PC-3 (cell line): ENCODE results near the gene RSRP1. TPM values are rescaled to one million over a fixed set of nuclear protein-coding genes. Genes with fewer than 3 reads are reported as not detected.
A peak's percentile ranks its signal among the peaks of the same experiment; 100 is the strongest.
"Not testable (repeated sequence)": the region's sequence is repeated elsewhere in the genome, so short reads cannot be mapped to it uniquely, and the experiment has no call there.

ENCODE experiments used
- ATAC-seq: fragments of 200-7000 bp; cut with Tn5 transposase; 2 replicates; pipeline ENCODE4 v1.9.1; 2020; ENCODE audit warnings: mild to moderate bottlenecking, moderate library complexity
- BruUV-seq: library from RNA; stranded (reverse); fragments of 400-500 nt; replicated peaks from 2 replicates; lab custom pipeline; 2021; lab: Mats Ljungman, UMichigan
- CTCF ChIA-PET: fragments of 300-600 bp; sonication (Branson Sonifier 250); formaldehyde crosslinking; loops from one replicate; lab custom pipeline; 2022; ENCODE audit warnings: antibody characterized with exemption; lab: Charles Lee
- POLR2A ChIA-PET: fragments of 300-600 bp; sonication (Branson Sonifier 250); formaldehyde crosslinking; loops from one replicate; lab custom pipeline; 2022; ENCODE audit warnings: antibody characterized with exemption; ENCODE audit not compliant: unreplicated experiment; lab: Charles Lee
- DNase-seq: peaks from one replicate; pipeline ENCODE4 v3.0.0-alpha.2; 2015
- H2AFZ ChIP-seq: fragments of 300-600 bp; sonication (generic); 2 replicates; pipeline ENCODE4 v1.6.0; 2016; ENCODE audit warnings: antibody characterized with exemption, low read length
- H3F3A ChIP-seq: fragments of 300-600 bp; sonication (generic); one replicate; pipeline ENCODE4 v1.6.0; 2017; ENCODE audit warnings: antibody characterized with exemption, low read length, control low read depth, mild to moderate bottlenecking; ENCODE audit not compliant: unreplicated experiment
- H3K27ac ChIP-seq: fragments of 300-600 bp; sonication (generic); 2 replicates; pipeline ENCODE4 v1.5.1; 2016; ENCODE audit warnings: mild to moderate bottlenecking, low read length
- H3K27me3 ChIP-seq: fragments of 300-600 bp; sonication (generic); 2 replicates; pipeline ENCODE4 v1.6.1; 2016; ENCODE audit warnings: low read length, mixed read lengths
- H3K36me3 ChIP-seq: fragments of 300-600 bp; sonication (generic); 2 replicates; pipeline ENCODE4 v1.6.1; 2016; ENCODE audit warnings: low read depth, mixed run types, low read length, mixed read lengths
- H3K4me1 ChIP-seq: fragments of 300-600 bp; sonication (generic); 2 replicates; pipeline ENCODE4 v1.5.1; 2016; ENCODE audit warnings: low read length; ENCODE audit not compliant: insufficient read depth
- H3K4me2 ChIP-seq: fragments of 300-600 bp; sonication (generic); 2 replicates; pipeline ENCODE4 v1.6.0; 2016; ENCODE audit warnings: low read length
- H3K4me3 ChIP-seq: fragments of 300-600 bp; sonication (generic); 2 replicates; pipeline ENCODE4 v1.5.1; 2016; ENCODE audit warnings: mild to moderate bottlenecking, low read length, mixed read lengths
- H3K79me2 ChIP-seq: fragments of 300-600 bp; sonication (generic); 2 replicates; pipeline ENCODE4 v1.6.1; 2017; ENCODE audit warnings: low read length, mixed read lengths
- H3K9ac ChIP-seq: fragments of 300-600 bp; sonication (generic); 2 replicates; pipeline ENCODE4 v1.6.0; 2016; ENCODE audit warnings: mild to moderate bottlenecking, low read length
- H3K9me2 ChIP-seq: fragments of 300-600 bp; sonication (generic); replicated peaks from 2 replicates; pipeline ENCODE4 v1.6.1; 2016; ENCODE audit warnings: mixed run types, low read length, mixed read lengths
- H3K9me3 ChIP-seq: fragments of 300-600 bp; sonication (generic); 2 replicates; pipeline ENCODE4 v1.6.1; 2016; ENCODE audit warnings: low read length, mixed read lengths
- H4K20me1 ChIP-seq: fragments of 300-600 bp; sonication (generic); 2 replicates; pipeline ENCODE4 v1.6.1; 2016; ENCODE audit warnings: low read length, mixed read lengths
- CTCF ChIP-seq: fragments of 300-600 bp; sonication (generic); conservative IDR thresholded peaks from 2 replicates; pipeline ENCODE4 v1.5.1; 2017; ENCODE audit warnings: antibody characterized with exemption, low read depth, mild to moderate bottlenecking, low read length
- EZH2 ChIP-seq: fragments of 300-600 bp; sonication (generic); IDR thresholded peaks from one replicate; pipeline ENCODE4 v1.6.1; 2017; ENCODE audit warnings: antibody characterized with exemption, mild to moderate bottlenecking, low read length; ENCODE audit not compliant: unreplicated experiment
- EZH2phosphoT487 ChIP-seq: fragments of 300-600 bp; sonication (generic); IDR thresholded peaks from 2 replicates; pipeline ENCODE4 v1.6.1; 2018; ENCODE audit warnings: mild to moderate bottlenecking, antibody characterized with exemption, low read length, borderline replicate concordance
- intact Hi-C: fragments of 100-400 bp; cut with micrococcal nuclease; formaldehyde crosslinking; loops from 2 replicates; pipeline ENCODE4 v1.9.0; 2023
- total RNA-seq: library from RNA; depleted of rRNA; stranded (reverse); fragments of >200 nt; gene quantifications from 2 replicates; pipeline ENCODE4 v1.2.3, GENCODE V29; 2014

Gene RSRP1
- total RNA-seq, 1 experiment from 2014 or later = 49.4 TPM

- H3K79me2 ChIP-seq, H3K9ac ChIP-seq, H3K9me3 ChIP-seq, intact Hi-C loops, H3K27me3 ChIP-seq, H2AFZ ChIP-seq, H3F3A ChIP-seq, H4K20me1 ChIP-seq, H3K4me3 ChIP-seq, BruUV-seq, H3K36me3 ChIP-seq, H3K9me2 ChIP-seq: not testable (repeated sequence)
- DNase-seq (peak; percentile 56), ATAC-seq (peak; percentile 96)
- TF ChIP-seq CTCF = peak; percentile 29; the same call in 1 of the 2 replicates
- CTCF ChIA-PET = interaction anchor here (0.7 kb wide), 1 partner anchor 24 kb away, joined by 3 read pairs; no protein-coding TSS in a partner anchor
- peak overlapping the region; percentile 74 for H3K27ac ChIP-seq
- H3K4me1 ChIP-seq = peaks cover 18% of the 10 kb centered on the region
- POLR2A ChIA-PET = interaction anchor here (0.6 kb wide), 1 partner anchor 54 kb away, joined by 6 read pairs; no protein-coding TSS in a partner anchor
- H3K4me2 ChIP-seq = peak overlapping the region; percentile 49
Measured at GRCh38 chr1:25259813-25260212, 12.6 kb upstream of the RSRP1 start.

GRCh38 chr1:25257196-25257595 is 9.9 kb upstream of the RSRP1 start:
- H3K36me3 ChIP-seq = no peaks in the 10 kb centered on the region
- ChIA-PET POLR2A (no interaction called here), CTCF (no interaction called here)
- no peak overlapping the region for H3K9ac ChIP-seq
- intact Hi-C loops = no loop called here
- H2AFZ ChIP-seq = no peak overlapping the region
- no peak overlapping the region for H3K4me3 ChIP-seq
- H4K20me1 ChIP-seq = no peaks in the 10 kb centered on the region
- no peak for DNase-seq
- no peaks in the 10 kb centered on the region for H3K79me2 ChIP-seq
- TF ChIP-seq EZH2 = no peak
- no peak for TF ChIP-seq EZH2phosphoT487
- no peak for TF ChIP-seq CTCF
- no peaks in the 10 kb centered on the region for H3F3A ChIP-seq
- ATAC-seq = no peak
- H3K9me3 ChIP-seq = no peaks in the 10 kb centered on the region
- no peak overlapping the region for H3K27ac ChIP-seq
- H3K9me2 ChIP-seq = no peaks in the 10 kb centered on the region
- H3K4me1 ChIP-seq = peaks cover 28% of the 10 kb centered on the region
- H3K27me3 ChIP-seq = no peaks in the 10 kb centered on the region
- no TSS peak for BruUV-seq
- H3K4me2 ChIP-seq = no peak overlapping the region

- POLR2A ChIA-PET = interaction anchor here (0.9 kb wide), 1 partner anchor 9 kb away, joined by 21 read pairs; the partner anchor contains the start of gene RSRP1
- TF ChIP-seq EZH2phosphoT487 (no peak), CTCF (no peak), EZH2 (no peak)
Measured at GRCh38 chr1:25256578-25256965, 9.3 kb upstream of the RSRP1 start.

More at GRCh38 chr1:25256578-25256965, 9.3 kb upstream of the RSRP1 start:
- no peaks in the 10 kb centered on the region for H3K9me2 ChIP-seq
- no peaks in the 10 kb centered on the region for H3K79me2 ChIP-seq
- H3K4me3 ChIP-seq = no peak overlapping the region
- ATAC-seq = no peak
- intact Hi-C loops = no loop called here
- H2AFZ ChIP-seq = no peak overlapping the region
- H3K27ac ChIP-seq = no peak overlapping the region
- no peak overlapping the region for H3K9ac ChIP-seq
- CTCF ChIA-PET = no interaction called here
- H3K36me3 ChIP-seq = no peaks in the 10 kb centered on the region
- no peak for DNase-seq
- H3K4me2 ChIP-seq = no peak overlapping the region
- no peaks in the 10 kb centered on the region for H4K20me1 ChIP-seq
- H3K27me3 ChIP-seq = no peaks in the 10 kb centered on the region
- BruUV-seq = no TSS peak
- no peaks in the 10 kb centered on the region for H3F3A ChIP-seq
- H3K4me1 ChIP-seq = peaks cover 28% of the 10 kb centered on the region
- H3K9me3 ChIP-seq = no peaks in the 10 kb centered on the region
